ENCODE data around the gene WDR64. TPM values are rescaled to one million over a fixed set of nuclear protein-coding genes. Genes with fewer than 3 reads are reported as not detected.

WDR64 gene
- total RNA-seq, 2 donors from 2014 or later = not detected

DNA sequence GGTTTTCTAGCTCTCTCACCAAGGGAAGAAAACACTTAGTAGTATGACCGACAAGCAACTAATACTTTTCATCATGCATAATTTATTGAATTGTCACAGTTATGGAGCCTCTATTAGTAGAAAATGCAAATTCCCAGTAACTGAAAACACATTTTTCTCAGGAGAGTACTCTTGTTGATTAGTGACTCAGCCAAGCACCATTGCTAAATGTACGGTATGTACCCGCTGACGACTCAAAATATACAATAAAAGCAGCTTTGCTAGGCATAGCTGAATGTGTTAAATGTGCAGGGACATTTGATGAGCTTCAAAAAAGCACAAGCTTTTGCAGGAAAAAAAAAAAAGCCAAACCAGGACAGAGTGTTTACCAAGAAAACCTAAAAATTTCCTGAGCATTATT is 63.9 kb downstream of the WDR64 start:
- WGBS, 2 experiments (ENCODE audit: insufficient coverage in 1 of 2, insufficient read length in 1 of 2) = 95 to 100% methylated on average over 2 to 4 of the region's 4 CpGs
- no peak for DNase-seq
- Histone ChIP-seq H3K9ac (ENCODE audit: extremely low read depth, low read length, poor library complexity, severe bottlenecking) (no peak overlapping the region), H3K4me1 (ENCODE audit: control insufficient read depth, insufficient read depth, low read length) (no peaks in the 10 kb centered on the region), H3K9me3 (ENCODE audit: control insufficient read depth, low read length) (no peaks in the 10 kb centered on the region), H3K27me3 (ENCODE audit: control insufficient read depth, insufficient read depth, low read length, poor library complexity, severe bottlenecking) (peaks cover 87% of the 10 kb centered on the region), H3K4me3 (ENCODE audit: low read length) (no peak overlapping the region), H3K36me3 (ENCODE audit: control insufficient read depth, insufficient read depth, low read length) (no peaks in the 10 kb centered on the region), H3K27ac (ENCODE audit: low read depth, low read length) (no peak overlapping the region)
- peaks cover 54% of the 10 kb centered on the region for H3K27me3 Mint-ChIP-seq (ENCODE audit: insufficient read depth)
- H3K27ac Mint-ChIP-seq = no peak overlapping the region
- no peak overlapping the region for H3K4me3 Mint-ChIP-seq
- TF ChIP-seq, protein P1, sequence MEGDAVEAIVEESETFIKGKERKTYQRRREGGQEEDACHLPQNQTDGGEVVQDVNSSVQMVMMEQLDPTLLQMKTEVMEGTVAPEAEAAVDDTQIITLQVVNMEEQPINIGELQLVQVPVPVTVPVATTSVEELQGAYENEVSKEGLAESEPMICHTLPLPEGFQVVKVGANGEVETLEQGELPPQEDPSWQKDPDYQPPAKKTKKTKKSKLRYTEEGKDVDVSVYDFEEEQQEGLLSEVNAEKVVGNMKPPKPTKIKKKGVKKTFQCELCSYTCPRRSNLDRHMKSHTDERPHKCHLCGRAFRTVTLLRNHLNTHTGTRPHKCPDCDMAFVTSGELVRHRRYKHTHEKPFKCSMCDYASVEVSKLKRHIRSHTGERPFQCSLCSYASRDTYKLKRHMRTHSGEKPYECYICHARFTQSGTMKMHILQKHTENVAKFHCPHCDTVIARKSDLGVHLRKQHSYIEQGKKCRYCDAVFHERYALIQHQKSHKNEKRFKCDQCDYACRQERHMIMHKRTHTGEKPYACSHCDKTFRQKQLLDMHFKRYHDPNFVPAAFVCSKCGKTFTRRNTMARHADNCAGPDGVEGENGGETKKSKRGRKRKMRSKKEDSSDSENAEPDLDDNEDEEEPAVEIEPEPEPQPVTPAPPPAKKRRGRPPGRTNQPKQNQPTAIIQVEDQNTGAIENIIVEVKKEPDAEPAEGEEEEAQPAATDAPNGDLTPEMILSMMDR (conservative IDR thresholded peaks at IDR 0.05) = no peak
- no peaks in the 10 kb centered on the region for H3K9me3 Mint-ChIP-seq
- no peaks in the 10 kb centered on the region for H3K36me3 Mint-ChIP-seq (ENCODE audit: low read depth)
- H3K4me1 Mint-ChIP-seq = peaks cover 13% of the 10 kb centered on the region

DNA sequence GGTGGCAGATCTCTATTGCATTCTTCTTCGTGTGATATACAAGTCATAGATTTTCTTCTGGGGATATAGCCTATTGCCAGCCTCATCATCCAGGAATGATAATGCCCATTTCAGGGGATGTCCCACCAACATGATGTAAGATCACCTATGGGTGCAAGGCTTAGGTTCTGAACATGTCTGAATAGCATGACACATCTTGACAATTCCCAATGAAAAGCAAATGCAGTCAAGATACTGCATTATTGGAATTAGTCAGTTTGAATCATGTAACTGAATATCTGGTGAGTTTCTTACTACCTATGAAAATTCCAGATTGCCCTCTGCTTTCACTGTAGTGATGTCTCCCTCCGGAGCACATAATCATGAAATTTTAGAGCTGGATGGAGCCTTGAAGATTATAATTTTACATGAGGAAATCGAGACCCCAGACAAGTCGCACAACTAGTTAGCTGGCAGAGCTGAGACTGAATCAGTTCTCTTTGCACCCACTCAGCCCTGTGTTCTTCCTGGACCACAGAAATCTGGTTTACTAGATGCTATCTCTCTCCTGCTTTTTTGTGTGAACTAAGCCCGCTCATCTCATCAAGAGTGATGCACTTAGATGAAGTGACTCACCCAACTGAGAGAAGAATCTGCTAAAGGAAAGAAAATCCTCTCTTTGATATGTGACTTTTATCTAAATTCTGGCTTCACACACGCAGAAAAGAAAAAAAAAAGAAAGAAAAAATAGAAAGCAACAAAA is 65.0 kb downstream of the WDR64 start:
- WGBS, 2 experiments (ENCODE audit: insufficient coverage in 1 of 2, insufficient read length in 1 of 2) = 82 to 89% methylated on average over 3 to 5 of the region's 6 CpGs
- H3K4me1 ChIP-seq (ENCODE audit: control insufficient read depth, insufficient read depth, low read length) = no peaks in the 10 kb centered on the region
- H3K4me3 ChIP-seq (ENCODE audit: low read length) = no peak overlapping the region
- no peaks in the 10 kb centered on the region for H3K36me3 Mint-ChIP-seq (ENCODE audit: low read depth)
- H3K4me1 Mint-ChIP-seq = peaks cover 13% of the 10 kb centered on the region
- no peaks in the 10 kb centered on the region for H3K9me3 Mint-ChIP-seq
- H3K9me3 ChIP-seq (ENCODE audit: control insufficient read depth, low read length) = no peaks in the 10 kb centered on the region
- no peak for DNase-seq
- TF ChIP-seq, protein P1 (conservative IDR thresholded peaks at IDR 0.05) = no peak
- H3K4me3 Mint-ChIP-seq = no peak overlapping the region
- no peak overlapping the region for H3K27ac ChIP-seq (ENCODE audit: low read depth, low read length)
- no peak overlapping the region for H3K9ac ChIP-seq (ENCODE audit: extremely low read depth, low read length, poor library complexity, severe bottlenecking)
- H3K27ac Mint-ChIP-seq = no peak overlapping the region
- peaks cover 76% of the 10 kb centered on the region for H3K27me3 ChIP-seq (ENCODE audit: control insufficient read depth, insufficient read depth, low read length, poor library complexity, severe bottlenecking)
- H3K36me3 ChIP-seq (ENCODE audit: control insufficient read depth, insufficient read depth, low read length) = no peaks in the 10 kb centered on the region
- peaks cover 55% of the 10 kb centered on the region for H3K27me3 Mint-ChIP-seq (ENCODE audit: insufficient read depth)

DNA sequence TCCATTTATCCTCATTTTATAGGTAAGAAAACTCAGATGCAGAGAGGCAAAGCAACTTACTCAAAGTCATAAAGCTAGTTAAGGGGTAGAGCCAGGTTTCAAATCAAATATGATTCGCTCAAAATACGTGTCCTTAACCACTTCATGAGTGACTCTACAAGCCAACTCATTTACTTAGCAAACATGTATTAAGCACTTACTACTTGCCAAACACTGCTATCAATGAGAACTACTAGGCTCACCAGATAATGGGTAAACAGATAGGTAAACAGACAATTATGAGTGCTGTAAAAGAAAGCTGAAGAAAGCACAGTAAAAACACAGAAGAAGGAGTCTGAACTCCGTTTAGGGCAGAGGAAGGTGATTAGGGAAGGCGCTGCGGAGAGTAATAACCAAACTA is 65.9 kb downstream of the WDR64 start:
- WGBS, 2 experiments (ENCODE audit: insufficient coverage in 1 of 2, insufficient read length in 1 of 2) = 85 to 100% methylated on average over 2 to 5 of the region's 5 CpGs
- Histone ChIP-seq H3K4me3 (ENCODE audit: low read length) (no peak overlapping the region), H3K4me1 (ENCODE audit: control insufficient read depth, insufficient read depth, low read length) (no peaks in the 10 kb centered on the region), H3K36me3 (ENCODE audit: control insufficient read depth, insufficient read depth, low read length) (no peaks in the 10 kb centered on the region), H3K27ac (ENCODE audit: low read depth, low read length) (no peak overlapping the region), H3K27me3 (ENCODE audit: control insufficient read depth, insufficient read depth, low read length, poor library complexity, severe bottlenecking) (peaks cover 67% of the 10 kb centered on the region), H3K9me3 (ENCODE audit: control insufficient read depth, low read length) (no peaks in the 10 kb centered on the region), H3K9ac (ENCODE audit: extremely low read depth, low read length, poor library complexity, severe bottlenecking) (no peak overlapping the region)
- TF ChIP-seq, protein P1 (conservative IDR thresholded peaks at IDR 0.05) = no peak
- Mint-ChIP-seq H3K36me3 (ENCODE audit: low read depth) (no peaks in the 10 kb centered on the region), H3K4me1 (peaks cover 13% of the 10 kb centered on the region), H3K27ac (no peak overlapping the region), H3K27me3 (ENCODE audit: insufficient read depth) (peaks cover 55% of the 10 kb centered on the region), H3K4me3 (no peak overlapping the region), H3K9me3 (no peaks in the 10 kb centered on the region)
- DNase-seq = no peak
